ENCODE data around the gene SORL1.

GRCh38 chr11:121419836-121420235 lies 32.3 kb upstream of the SORL1 start:
- TF ChIP-seq POLR2A (IDR thresholded peaks at IDR 0.05) = no peak
- TF ChIP-seq CTCF (IDR thresholded peaks at IDR 0.05) = no peak
